ENCODE measurements around the gene TOMM40L. TPM values are rescaled to one million over a fixed set of nuclear protein-coding genes. Genes with fewer than 3 reads are reported as not detected.

TOMM40L gene
- total RNA-seq, 4 donors from 2014 or later, result 9.1 to 24.1 (median 16.3) TPM

DNA sequence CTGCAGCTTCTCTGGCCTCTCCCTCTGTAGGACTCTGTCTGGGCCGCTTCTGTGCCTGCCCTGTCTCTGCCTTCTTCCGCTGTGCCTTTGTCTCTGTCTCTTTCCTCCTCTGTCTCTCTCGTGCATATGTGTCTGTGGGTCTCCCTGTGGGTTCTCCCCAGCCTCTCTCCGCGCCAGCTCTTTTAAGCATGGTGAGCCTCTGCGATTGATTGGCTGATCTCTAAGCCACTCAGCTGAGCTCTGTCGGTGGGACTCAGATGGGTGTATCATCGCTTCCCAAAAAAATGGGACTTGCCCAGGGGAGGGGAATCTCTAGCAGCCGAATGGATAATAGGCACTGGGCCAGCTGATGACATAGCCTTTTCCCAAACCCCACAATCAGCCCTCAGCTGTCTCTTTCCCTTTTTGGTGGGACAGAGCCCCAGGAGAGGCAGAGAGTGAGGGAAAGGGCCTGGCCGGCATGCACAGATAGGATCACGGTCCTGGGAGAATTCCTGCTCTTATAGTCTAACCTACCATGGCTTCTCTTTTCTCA is 26.9 kb upstream of the TOMM40L start, which contains the start of gene ADAMTS4:
Gene ADAMTS4 (minus strand): TSS at position 158 of the 535 bp plus-strand sequence. CDS start 427 bp downstream, outside the sequence.
- Histone ChIP-seq H3K27ac (replicated peaks in 1 of 4) (peak within 1 kb of the TSS; percentile 92 to 95 (median 94)), H3K36me3 (peaks cover 0 to 37% (median 12%) of the 10 kb centered on the region in 4 donors), H3K9me3 (no peaks in the 10 kb centered on the region), H3K4me3 (peak within 1 kb of the TSS; percentile 44 to 57 (median 46)), H3K27me3 (no peaks in the 10 kb centered on the region), H3K4me1 (peaks cover 40 to 90% (median 84%) of the 10 kb centered on the region in 4 donors)
- DNase-seq (ENCODE audit: extremely low spot score), result no peak
- intact Hi-C loops (cut with DNase I), result loop anchor here (10.0 kb wide), 1 partner anchor 186 kb away; no protein-coding TSS in a partner anchor
- 44% methylated on average over 11 of the region's 11 CpGs for WGBS
- TF ChIP-seq POLR2AphosphoS5 (IDR thresholded peaks at IDR 0.05) (peak; percentile 76 to 94), EP300 (IDR thresholded peaks at IDR 0.05) (no peak), POLR2A (IDR thresholded peaks at IDR 0.05; ENCODE audit: low read depth) (peak; percentile 84)
- TF ChIP-seq, protein P1, sequence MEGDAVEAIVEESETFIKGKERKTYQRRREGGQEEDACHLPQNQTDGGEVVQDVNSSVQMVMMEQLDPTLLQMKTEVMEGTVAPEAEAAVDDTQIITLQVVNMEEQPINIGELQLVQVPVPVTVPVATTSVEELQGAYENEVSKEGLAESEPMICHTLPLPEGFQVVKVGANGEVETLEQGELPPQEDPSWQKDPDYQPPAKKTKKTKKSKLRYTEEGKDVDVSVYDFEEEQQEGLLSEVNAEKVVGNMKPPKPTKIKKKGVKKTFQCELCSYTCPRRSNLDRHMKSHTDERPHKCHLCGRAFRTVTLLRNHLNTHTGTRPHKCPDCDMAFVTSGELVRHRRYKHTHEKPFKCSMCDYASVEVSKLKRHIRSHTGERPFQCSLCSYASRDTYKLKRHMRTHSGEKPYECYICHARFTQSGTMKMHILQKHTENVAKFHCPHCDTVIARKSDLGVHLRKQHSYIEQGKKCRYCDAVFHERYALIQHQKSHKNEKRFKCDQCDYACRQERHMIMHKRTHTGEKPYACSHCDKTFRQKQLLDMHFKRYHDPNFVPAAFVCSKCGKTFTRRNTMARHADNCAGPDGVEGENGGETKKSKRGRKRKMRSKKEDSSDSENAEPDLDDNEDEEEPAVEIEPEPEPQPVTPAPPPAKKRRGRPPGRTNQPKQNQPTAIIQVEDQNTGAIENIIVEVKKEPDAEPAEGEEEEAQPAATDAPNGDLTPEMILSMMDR (IDR thresholded peaks at IDR 0.05), result no peak

DNA sequence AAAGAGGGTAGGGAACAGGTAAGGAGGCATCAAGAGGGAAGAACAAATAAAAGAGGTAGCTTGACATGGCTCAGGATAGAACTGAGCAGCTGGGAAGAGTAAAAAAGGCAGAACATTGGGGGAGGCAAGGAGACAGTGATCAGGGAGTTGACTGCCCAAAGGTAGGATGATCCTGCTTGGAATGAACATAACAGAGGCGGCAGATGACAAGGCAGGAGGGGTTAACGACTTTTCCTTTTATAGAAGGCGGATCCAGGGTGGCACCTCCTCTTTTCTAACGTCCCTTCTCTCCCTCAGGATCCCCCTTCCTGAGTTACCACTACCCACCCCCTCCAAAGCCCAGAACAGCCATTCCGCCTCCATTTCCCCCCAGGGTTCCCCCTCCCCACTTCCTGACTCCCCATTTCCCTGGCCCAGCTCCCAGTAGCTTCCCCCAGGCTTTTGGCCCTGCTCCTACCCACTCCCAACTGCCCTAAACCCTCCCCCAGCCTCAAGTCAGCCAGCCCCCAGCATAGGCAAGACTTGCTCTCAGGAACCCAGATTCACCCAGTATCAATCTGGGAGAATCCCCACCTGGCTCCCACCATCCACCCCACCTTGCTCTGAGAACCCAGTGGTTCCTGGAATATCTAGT is 26.2 kb upstream of the TOMM40L start:
- no peak for DNase-seq (ENCODE audit: extremely low spot score)
- Histone ChIP-seq H3K4me1 (peaks cover 46 to 90% (median 88%) of the 10 kb centered on the region in 4 donors), H3K36me3 (peaks cover 0 to 37% (median 14%) of the 10 kb centered on the region in 4 donors), H3K4me3 (peak overlapping the region in 2 of 4 donors; percentile 5 to 57), H3K9me3 (no peaks in the 10 kb centered on the region), H3K27me3 (no peaks in the 10 kb centered on the region), H3K27ac (replicated peaks in 1 of 4) (peak overlapping the region; percentile 92 to 95 (median 94))
- intact Hi-C loops (cut with DNase I), result loop anchor here (10.0 kb wide), 1 partner anchor 185 kb away; no protein-coding TSS in a partner anchor
- 54% methylated on average over 5 of the region's 5 CpGs for WGBS
- TF ChIP-seq POLR2AphosphoS5 (IDR thresholded peaks at IDR 0.05) (no peak), POLR2A (IDR thresholded peaks at IDR 0.05; ENCODE audit: low read depth) (no peak), EP300 (IDR thresholded peaks at IDR 0.05) (no peak)
- TF ChIP-seq, protein P1 (IDR thresholded peaks at IDR 0.05), result no peak

DNA sequence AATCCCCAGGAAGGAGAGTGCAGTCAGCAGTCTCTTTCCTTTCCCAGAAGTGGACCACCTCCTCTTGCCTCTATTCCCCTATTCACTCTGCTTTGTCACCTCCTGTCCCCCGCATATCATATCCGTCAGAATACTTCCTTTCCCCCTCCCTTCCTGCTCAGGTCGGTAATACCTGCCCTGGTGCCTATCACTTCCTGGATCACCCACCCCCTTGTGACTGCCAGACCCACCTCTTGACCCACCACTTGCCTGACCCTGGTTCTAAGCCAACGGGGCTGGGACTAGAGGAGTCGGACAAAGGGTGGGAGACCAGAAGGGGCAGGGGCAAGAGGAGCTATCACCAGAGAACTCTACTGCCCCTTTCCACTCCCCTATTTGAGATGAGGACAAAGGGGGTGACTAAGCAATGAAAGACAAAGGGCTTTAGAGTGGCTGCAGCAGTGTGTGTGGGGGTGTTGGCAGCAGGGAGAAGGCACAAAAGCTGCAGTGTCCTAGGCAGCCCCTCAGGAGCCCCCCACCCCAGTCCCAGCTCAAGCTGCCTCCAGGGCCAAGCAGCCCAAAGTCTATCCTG is 25.4 kb upstream of the TOMM40L start:
- no peak for DNase-seq (ENCODE audit: extremely low spot score)
- peak overlapping the region in 2 of 4 donors; percentile 76 to 87 for H3K4me3 ChIP-seq
- intact Hi-C loops (cut with DNase I), result no loop called here
- peaks cover 0 to 36% (median 18%) of the 10 kb centered on the region in 4 donors for H3K36me3 ChIP-seq
- no peaks in the 10 kb centered on the region for H3K9me3 ChIP-seq
- TF ChIP-seq, protein P1 (IDR thresholded peaks at IDR 0.05), result no peak
- TF ChIP-seq POLR2A (IDR thresholded peaks at IDR 0.05; ENCODE audit: low read depth), result no peak
- TF ChIP-seq EP300 (IDR thresholded peaks at IDR 0.05), result no peak
- TF ChIP-seq POLR2AphosphoS5 (IDR thresholded peaks at IDR 0.05), result no peak
- 77% methylated on average over 5 of the region's 5 CpGs for WGBS
- peak overlapping the region; percentile 92 to 95 (median 94) for H3K27ac ChIP-seq (replicated peaks in 1 of 4)
- no peaks in the 10 kb centered on the region for H3K27me3 ChIP-seq
- H3K4me1 ChIP-seq, result peaks cover 55 to 92% (median 90%) of the 10 kb centered on the region in 4 donors

DNA sequence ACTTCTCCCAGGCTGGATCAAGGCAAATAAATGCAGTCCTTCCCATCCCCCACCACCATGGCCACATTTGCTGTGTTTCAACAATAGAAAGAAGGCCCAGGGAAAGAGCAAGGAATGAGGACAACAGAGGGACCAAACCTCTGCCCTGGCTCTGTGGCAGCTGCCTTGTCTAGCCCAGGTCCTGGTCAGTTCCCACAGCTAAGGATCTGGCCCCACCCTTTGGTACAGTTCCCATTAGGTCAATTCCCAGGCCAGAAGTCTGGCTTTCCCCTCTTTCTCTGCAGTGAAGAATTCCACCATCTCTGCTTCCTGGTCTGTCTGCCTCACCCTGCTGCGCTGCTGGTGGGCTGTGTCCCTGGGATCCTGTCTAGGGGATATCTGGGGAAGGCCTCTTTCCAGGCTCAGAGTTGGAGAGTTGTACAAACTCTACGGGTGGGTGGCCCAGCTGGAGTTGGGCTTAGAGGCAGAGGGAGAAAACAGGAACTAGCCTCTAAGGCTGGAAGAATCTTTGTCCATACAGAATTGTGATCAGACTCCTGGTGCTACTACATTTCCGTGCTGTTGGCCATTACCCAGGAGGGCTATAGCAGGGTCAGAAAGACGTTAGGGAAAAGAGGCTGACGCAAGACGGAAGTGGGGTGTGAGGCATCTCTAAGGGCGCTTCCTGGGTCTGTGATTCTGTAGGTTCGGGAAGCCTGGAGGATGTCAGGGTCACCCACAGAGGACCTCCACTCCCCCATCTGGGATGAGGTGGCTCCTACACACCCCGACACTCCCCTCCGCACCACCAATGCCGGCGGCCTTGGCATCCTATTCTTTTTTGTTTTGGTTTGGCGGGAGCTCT is 24.6 kb upstream of the TOMM40L start:
- 35% methylated on average over 12 of the region's 13 CpGs for WGBS
- H3K4me1 ChIP-seq, result peaks cover 60 to 93% (median 90%) of the 10 kb centered on the region in 4 donors
- H3K27me3 ChIP-seq, result no peaks in the 10 kb centered on the region
- peak; percentile 95 for DNase-seq (ENCODE audit: extremely low spot score)
- peaks cover 0 to 33% (median 23%) of the 10 kb centered on the region in 4 donors for H3K36me3 ChIP-seq
- H3K4me3 ChIP-seq, result peak overlapping the region; percentile 71 to 87 (median 76)
- intact Hi-C loops (cut with DNase I), result no loop called here
- H3K9me3 ChIP-seq, result no peaks in the 10 kb centered on the region
- TF ChIP-seq POLR2AphosphoS5 (IDR thresholded peaks at IDR 0.05), result peak; percentile 3 to 71
- TF ChIP-seq EP300 (IDR thresholded peaks at IDR 0.05), result no peak
- TF ChIP-seq, protein P1 (IDR thresholded peaks at IDR 0.05), result no peak
- TF ChIP-seq POLR2A (IDR thresholded peaks at IDR 0.05; ENCODE audit: low read depth), result peak; percentile 13
- peak overlapping the region; percentile 92 to 95 (median 94) for H3K27ac ChIP-seq (replicated peaks in 1 of 4)

All from esophagus muscularis mucosa (tissue), 4 donors.